ENCODE results near the gene APOBEC3C. TPM values are rescaled to one million over a fixed set of nuclear protein-coding genes. Genes with fewer than 3 reads are reported as not detected.
"Not testable (repeated sequence)": the region's sequence is repeated elsewhere in the genome, so short reads cannot be mapped to it uniquely, and the experiment has no call there.

The APOBEC3C gene
- total RNA-seq, 1 donor from 2014 or later = 25.1 TPM

DNA sequence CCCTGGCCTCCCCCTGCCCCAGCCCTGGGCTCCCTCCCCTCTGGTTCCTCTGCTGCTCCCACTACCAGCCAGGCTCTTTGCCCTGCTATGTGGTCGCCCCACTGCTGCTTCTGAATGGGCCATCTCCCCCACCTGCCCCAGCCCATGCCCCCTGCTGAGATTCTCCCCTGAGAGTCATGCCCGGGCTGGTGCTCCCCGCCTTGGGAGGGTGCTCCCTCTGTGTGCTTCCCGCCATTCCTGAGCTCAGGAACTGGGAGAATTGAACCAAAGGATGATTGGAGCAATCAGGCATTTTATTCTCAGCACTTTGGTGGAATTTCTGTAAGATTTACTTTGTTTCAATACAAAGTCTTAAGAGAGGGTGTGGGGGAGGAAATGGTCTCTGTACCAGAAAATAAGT is 13.7 kb downstream of the APOBEC3C start:
- intact Hi-C loops (cut with micrococcal nuclease) = no loop called here
- no peaks in the 10 kb centered on the region for H3K27me3 ChIP-seq (ENCODE audit: low read depth)

GRCh38 chr22:39028281-39028680 is 14.2 kb downstream of the APOBEC3C start:
- no peak overlapping the region for H3K4me3 ChIP-seq
- no peaks in the 10 kb centered on the region for H3K4me1 ChIP-seq
- no peaks in the 10 kb centered on the region for H3K36me3 ChIP-seq
- TF ChIP-seq CTCF (IDR thresholded peaks at IDR 0.05; ENCODE audit: borderline replicate concordance) = no peak
- H3K9me3 ChIP-seq (replicated peaks) = no peaks in the 10 kb centered on the region
- H3K27ac ChIP-seq (replicated peaks) = no peak overlapping the region
- DNase-seq = no peak
- no peaks in the 10 kb centered on the region for H3K27me3 ChIP-seq (ENCODE audit: low read depth)
- intact Hi-C loops (cut with micrococcal nuclease) = no loop called here

More for the DNA sequence above, 13.7 kb downstream of the APOBEC3C start:
- no peaks in the 10 kb centered on the region for H3K9me3 ChIP-seq (replicated peaks)
- no peak for DNase-seq
- no peak overlapping the region for H3K27ac ChIP-seq (replicated peaks)
- H3K4me1 ChIP-seq = no peaks in the 10 kb centered on the region
- TF ChIP-seq CTCF (IDR thresholded peaks at IDR 0.05; ENCODE audit: borderline replicate concordance) = no peak
- H3K36me3 ChIP-seq = no peaks in the 10 kb centered on the region
- H3K4me3 ChIP-seq = no peak overlapping the region

DNA sequence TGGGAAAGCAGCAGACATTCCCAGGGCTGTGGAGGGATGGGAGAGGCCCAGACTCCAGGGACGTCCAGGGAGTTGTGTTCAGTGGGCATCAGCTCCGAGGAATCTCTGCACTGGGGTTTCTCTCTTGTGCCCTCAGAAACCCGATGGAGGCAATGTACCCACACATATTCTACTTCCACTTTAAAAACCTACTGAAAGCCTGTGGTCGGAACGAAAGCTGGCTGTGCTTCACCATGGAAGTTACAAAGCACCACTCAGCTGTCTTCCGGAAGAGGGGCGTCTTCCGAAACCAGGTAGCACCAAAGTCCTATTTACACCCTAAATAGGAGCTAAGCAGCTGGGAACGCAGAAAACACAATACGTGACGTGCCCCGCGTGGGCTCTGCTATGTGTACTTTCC is 15.2 kb downstream of the APOBEC3C start:
- Histone ChIP-seq H3K4me1 (no peaks in the 10 kb centered on the region), H3K9me3 (replicated peaks) (no peaks in the 10 kb centered on the region), H3K27me3 (ENCODE audit: low read depth) (no peaks in the 10 kb centered on the region), H3K27ac (replicated peaks) (no peak overlapping the region), H3K4me3 (no peak overlapping the region), H3K36me3 (no peaks in the 10 kb centered on the region)
- DNase-seq = no peak
- TF ChIP-seq CTCF (IDR thresholded peaks at IDR 0.05; ENCODE audit: borderline replicate concordance) = no peak
- intact Hi-C loops (cut with micrococcal nuclease) = no loop called here

- no peak overlapping the region for H3K27ac ChIP-seq (replicated peaks)
- H3K27me3 ChIP-seq (ENCODE audit: low read depth) = no peaks in the 10 kb centered on the region
Observed at GRCh38 chr22:39030705-39031104, 16.6 kb downstream of the APOBEC3C start.

GRCh38 chr22:39031434-39032295 is 17.6 kb downstream of the APOBEC3C start:
- H3K27me3 ChIP-seq (ENCODE audit: low read depth); H3K36me3 ChIP-seq; H3K4me1 ChIP-seq; H3K27ac ChIP-seq (replicated peaks); DNase-seq; H3K4me3 ChIP-seq; H3K9me3 ChIP-seq (replicated peaks); intact Hi-C loops (cut with micrococcal nuclease): not testable (repeated sequence)

More at GRCh38 chr22:39030705-39031104, 16.6 kb downstream of the APOBEC3C start:
- no peaks in the 10 kb centered on the region for H3K9me3 ChIP-seq (replicated peaks)
- no peaks in the 10 kb centered on the region for H3K4me1 ChIP-seq
- no peak for DNase-seq
- intact Hi-C loops (cut with micrococcal nuclease) = no loop called here
- TF ChIP-seq CTCF (IDR thresholded peaks at IDR 0.05; ENCODE audit: borderline replicate concordance) = no peak
- H3K36me3 ChIP-seq = no peaks in the 10 kb centered on the region
- H3K4me3 ChIP-seq = no peak overlapping the region

DNA sequence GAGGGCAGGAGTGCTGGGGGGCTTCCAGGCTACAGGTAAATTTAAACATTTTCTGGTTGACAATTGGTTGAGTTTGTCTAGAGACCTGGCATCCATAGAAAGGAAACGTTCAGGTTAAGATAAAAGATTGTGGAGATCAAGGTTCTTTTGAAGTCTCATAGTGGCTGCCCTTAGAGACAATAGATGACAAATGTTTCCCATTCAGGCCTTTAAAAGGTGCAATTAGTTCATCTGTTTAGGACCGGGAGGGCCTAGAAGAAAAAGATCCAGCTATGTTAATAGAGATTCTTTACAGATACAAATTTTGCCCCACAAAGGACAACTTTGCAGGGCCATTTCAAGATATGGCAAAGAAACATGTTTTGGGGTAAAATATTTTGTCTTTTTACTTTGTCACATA is 23.0 kb downstream of the APOBEC3C start:
- H3K4me1 ChIP-seq = peaks cover 17% of the 10 kb centered on the region
- intact Hi-C loops (cut with micrococcal nuclease); H3K9me3 ChIP-seq (replicated peaks); H3K27me3 ChIP-seq (ENCODE audit: low read depth); H3K4me3 ChIP-seq; DNase-seq; H3K36me3 ChIP-seq; H3K27ac ChIP-seq (replicated peaks): not testable (repeated sequence)

All from left ventricle myocardium inferior (tissue), 1 donor.